Measurements from ENCODE around the gene VCL. TPM values are rescaled to one million over a fixed set of nuclear protein-coding genes. Genes with fewer than 3 reads are reported as not detected.

VCL gene
- total RNA-seq, 1 experiment from 2014 or later: 106 TPM

DNA sequence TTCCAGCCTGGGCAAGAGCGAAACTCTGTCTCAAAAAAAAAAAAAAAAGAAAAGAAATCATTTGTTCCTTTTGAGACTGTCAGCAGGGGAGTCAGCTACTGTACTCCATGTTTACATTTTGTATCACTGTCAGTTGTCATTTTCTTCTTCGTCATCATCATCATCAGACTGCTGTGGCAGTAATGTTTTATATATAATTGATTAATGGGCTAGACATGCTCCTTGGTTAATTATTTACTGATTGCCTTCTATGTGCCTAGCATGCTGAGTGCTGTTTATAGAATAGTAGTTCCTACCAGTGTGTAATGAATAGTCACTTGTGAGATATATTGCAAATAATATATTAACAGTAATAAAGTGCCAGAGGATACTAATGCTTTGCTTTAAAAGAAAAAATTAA lies 50.5 kb downstream of the VCL start:
- ChIA-PET RAD21 (ENCODE audit: low non-redundant PET in 1 of 2, low total read pairs in 2 of 2, uncharacterized antibody in 2 of 2, unreplicated experiment in 2 of 2) (no interaction called here), CTCF (no interaction called here), POLR2A (no interaction called here)
- no peak for TF ChIP-seq POLR2AphosphoS5 (IDR thresholded peaks at IDR 0.05; ENCODE audit: low read depth, low read length)
- TF ChIP-seq, protein P1, sequence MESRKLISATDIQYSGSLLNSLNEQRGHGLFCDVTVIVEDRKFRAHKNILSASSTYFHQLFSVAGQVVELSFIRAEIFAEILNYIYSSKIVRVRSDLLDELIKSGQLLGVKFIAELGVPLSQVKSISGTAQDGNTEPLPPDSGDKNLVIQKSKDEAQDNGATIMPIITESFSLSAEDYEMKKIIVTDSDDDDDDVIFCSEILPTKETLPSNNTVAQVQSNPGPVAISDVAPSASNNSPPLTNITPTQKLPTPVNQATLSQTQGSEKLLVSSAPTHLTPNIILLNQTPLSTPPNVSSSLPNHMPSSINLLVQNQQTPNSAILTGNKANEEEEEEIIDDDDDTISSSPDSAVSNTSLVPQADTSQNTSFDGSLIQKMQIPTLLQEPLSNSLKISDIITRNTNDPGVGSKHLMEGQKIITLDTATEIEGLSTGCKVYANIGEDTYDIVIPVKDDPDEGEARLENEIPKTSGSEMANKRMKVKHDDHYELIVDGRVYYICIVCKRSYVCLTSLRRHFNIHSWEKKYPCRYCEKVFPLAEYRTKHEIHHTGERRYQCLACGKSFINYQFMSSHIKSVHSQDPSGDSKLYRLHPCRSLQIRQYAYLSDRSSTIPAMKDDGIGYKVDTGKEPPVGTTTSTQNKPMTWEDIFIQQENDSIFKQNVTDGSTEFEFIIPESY (IDR thresholded peaks at IDR 0.05; ENCODE audit: extremely low read depth, insufficient replicate concordance, low read length): no peak
- no peak for TF ChIP-seq ELF1 (IDR thresholded peaks at IDR 0.05; ENCODE audit: borderline replicate concordance, low read depth)
- no peak for TF ChIP-seq EZH2phosphoT487 (IDR thresholded peaks at IDR 0.05; ENCODE audit: borderline replicate concordance)
- no peak for TF ChIP-seq TCF7L2 (IDR thresholded peaks at IDR 0.05; ENCODE audit: borderline replicate concordance, extremely low read depth, insufficient read depth, insufficient read length)
- TF ChIP-seq RAD21 (IDR thresholded peaks at IDR 0.05; ENCODE audit: low read depth): no peak
- TF ChIP-seq EZH2 (IDR thresholded peaks at IDR 0.05): no peak
- TF ChIP-seq CTCF (IDR thresholded peaks at IDR 0.05 in 2 of 3, conservative IDR thresholded peaks at IDR 0.05 in 1 of 3; ENCODE audit: borderline replicate concordance in 1 of 3, insufficient read depth in 1 of 3, low read depth in 2 of 3, low read length in 2 of 3): no peak
- TF ChIP-seq REST (IDR thresholded peaks at IDR 0.05; ENCODE audit: low read depth): no peak
- no peak for TF ChIP-seq ZFX (IDR thresholded peaks at IDR 0.05)
- no peak for TF ChIP-seq SRF (IDR thresholded peaks at IDR 0.05; ENCODE audit: low read depth)
- no peak for TF ChIP-seq ZNF274 (IDR thresholded peaks at IDR 0.05; ENCODE audit: low read depth, low read length)
- TF ChIP-seq FOSL1 (IDR thresholded peaks at IDR 0.05; ENCODE audit: low read depth): no peak
- TF ChIP-seq CBX3 (IDR thresholded peaks at IDR 0.05; ENCODE audit: low read depth): no peak
- TF ChIP-seq, protein P2, sequence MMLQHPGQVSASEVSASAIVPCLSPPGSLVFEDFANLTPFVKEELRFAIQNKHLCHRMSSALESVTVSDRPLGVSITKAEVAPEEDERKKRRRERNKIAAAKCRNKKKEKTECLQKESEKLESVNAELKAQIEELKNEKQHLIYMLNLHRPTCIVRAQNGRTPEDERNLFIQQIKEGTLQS (IDR thresholded peaks at IDR 0.05): no peak
- TF ChIP-seq SP1 (IDR thresholded peaks at IDR 0.05; ENCODE audit: low read depth): no peak
- no peak for TF ChIP-seq EGR1 (IDR thresholded peaks at IDR 0.05; ENCODE audit: low read depth)
- TF ChIP-seq YY1 (IDR thresholded peaks at IDR 0.05; ENCODE audit: extremely low read depth, insufficient replicate concordance, low read depth, low read length): no peak
- H3K9me3 ChIP-seq (ENCODE audit: control insufficient read depth in 1 of 2, insufficient read depth in 1 of 2, low read depth in 1 of 2, low read length in 2 of 2): no peaks in the 10 kb centered on the region
- peaks cover 16 to 41% of the 10 kb centered on the region in 2 experiments for H3K4me1 ChIP-seq (ENCODE audit: control insufficient read depth in 1 of 2, insufficient read depth in 2 of 2, low read length in 2 of 2)
- H3K36me3 ChIP-seq (ENCODE audit: control insufficient read depth in 1 of 2, insufficient read depth in 2 of 2, low read length in 2 of 2): peaks cover 5 to 10% of the 10 kb centered on the region in 2 experiments; a peak in 3 of 4 replicates
- no peak overlapping the region for H3K4me3 ChIP-seq (replicated peaks in 1 of 2; ENCODE audit: low read depth in 1 of 2, low read length in 2 of 2)
- DNase-seq (ENCODE audit: low read depth, low spot score) (no peak), ATAC-seq (no peak)
- no peaks in the 10 kb centered on the region for H3K27me3 ChIP-seq (ENCODE audit: insufficient read depth, low read length)
- no peak overlapping the region for H3K27ac ChIP-seq (ENCODE audit: low read depth, low read length)
- no TSS peak for BruUV-seq (replicated peaks)
- H3K9ac ChIP-seq (ENCODE audit: low read length): no peak overlapping the region
- H3K9me2 ChIP-seq (ENCODE audit: insufficient read depth): no peaks in the 10 kb centered on the region
- H4K20me1 ChIP-seq (ENCODE audit: insufficient read depth): peaks cover 4% of the 10 kb centered on the region; the same call in 1 of the 2 replicates
- H2AFZ ChIP-seq (ENCODE audit: low read depth, low read length, poor library complexity, severe bottlenecking): no peak overlapping the region
- H3K79me2 ChIP-seq (ENCODE audit: insufficient read depth, low read length): peaks cover 85% of the 10 kb centered on the region
- no peak overlapping the region for H3K4me2 ChIP-seq (ENCODE audit: low read length)
- intact Hi-C loops (cut with micrococcal nuclease): no loop called here

Data from HCT116 (cell line).